Colonic mucosa (tissue), 4 donors: ENCODE measurements around the gene FAM83E. TPM values are rescaled to one million over a fixed set of nuclear protein-coding genes. Genes with fewer than 3 reads are reported as not detected.
A peak's percentile ranks its signal among the peaks of the same experiment; 100 is the strongest.

ENCODE experiments used
- DNase-seq: peaks from one replicate; pipeline ENCODE4 v3.0.0-alpha.2; 2020
- H3K27ac ChIP-seq: fragments of 200-600 bp; one replicate; pipeline ENCODE4 v1.8.0; 2021
- H3K27me3 ChIP-seq: fragments of 200-600 bp; one replicate; pipeline ENCODE4 v1.8.0; 2021
- H3K36me3 ChIP-seq: fragments of 200-600 bp; one replicate; pipeline ENCODE4 v1.8.0; 2021
- H3K4me1 ChIP-seq: fragments of 200-600 bp; one replicate; pipeline ENCODE4 v1.8.0; 2021; ENCODE audit warnings: mild to moderate bottlenecking
- H3K4me3 ChIP-seq: fragments of 200-600 bp; one replicate; pipeline ENCODE4 v1.8.0; 2021
- H3K9ac ChIP-seq, 2 donors: one replicate each; pipeline ENCODE4 v1.7.0; 2013; ENCODE audit warnings: control low read depth in 2 of 2, low read depth in 2 of 2, low read length in 2 of 2
- H3K9me3 ChIP-seq: fragments of 200-600 bp; one replicate; pipeline ENCODE4 v1.8.0; 2021
- CTCF ChIP-seq: fragments of 200-600 bp; IDR thresholded peaks from one replicate; pipeline ENCODE4 v1.8.0; 2022; ENCODE audit warnings: antibody characterized with exemption, mild to moderate bottlenecking
- intact Hi-C: fragments of 100-400 bp; cut with DNase I; formaldehyde crosslinking; loops from one replicate; pipeline ENCODE4 v1.14.1; 2022
- total RNA-seq, 2 donors: library from RNA; stranded (reverse); fragmentation: NEBNext Ultra II Directional in 1 of 2; extraction: Animal tissue kit (Norgen Biotek cat#: 25700) in 1 of 2; gene quantifications; one replicate each; pipeline ENCODE4 v1.2.1, GENCODE V29; 2021
- donor health status: healthy.
- donor health status: DM: no; HTN: no; CAD: no.
- donor health status: DM: no; HTN: no; CAD: no.

The FAM83E gene
- total RNA-seq, 2 donors from 2014 or later, result 150 to 198 TPM

GRCh38 chr19:48629599-48630295 is 14.9 kb upstream of the FAM83E start:
- Histone ChIP-seq H3K9me3 (no peaks in the 10 kb centered on the region), H3K4me1 (peaks cover 42% of the 10 kb centered on the region), H3K27me3 (no peaks in the 10 kb centered on the region), H3K27ac (peak overlapping the region; percentile 85), H3K9ac (peak overlapping the region; percentile 48 to 57), H3K4me3 (peak overlapping the region; percentile 8), H3K36me3 (no peaks in the 10 kb centered on the region)
- DNase-seq, result peak; percentile 92
- intact Hi-C loops, result no loop called here
- TF ChIP-seq CTCF, result no peak

- Histone ChIP-seq H3K9me3 (no peaks in the 10 kb centered on the region), H3K9ac (no peak overlapping the region), H3K4me1 (peaks cover 40% of the 10 kb centered on the region), H3K27ac (peak overlapping the region; percentile 85), H3K27me3 (no peaks in the 10 kb centered on the region), H3K4me3 (no peak overlapping the region), H3K36me3 (no peaks in the 10 kb centered on the region)
- intact Hi-C loops, result no loop called here
- no peak for TF ChIP-seq CTCF
- DNase-seq, result no peak
Observed at GRCh38 chr19:48629297-48629598, 14.4 kb upstream of the FAM83E start.

- Histone ChIP-seq H3K27ac (peak overlapping the region; percentile 85), H3K4me1 (peaks cover 35% of the 10 kb centered on the region), H3K27me3 (no peaks in the 10 kb centered on the region), H3K36me3 (no peaks in the 10 kb centered on the region), H3K9me3 (no peaks in the 10 kb centered on the region), H3K9ac (peak overlapping the region in 1 of 2 donors; percentile 67), H3K4me3 (no peak overlapping the region)
- no peak for DNase-seq
- intact Hi-C loops, result no loop called here
- no peak for TF ChIP-seq CTCF
Observed at GRCh38 chr19:48628486-48629296, 13.8 kb upstream of the FAM83E start.

GRCh38 chr19:48627865-48628314 is 13.0 kb upstream of the FAM83E start:
- H3K4me1 ChIP-seq, result peaks cover 27% of the 10 kb centered on the region
- no peak overlapping the region for H3K4me3 ChIP-seq
- H3K36me3 ChIP-seq, result no peaks in the 10 kb centered on the region
- intact Hi-C loops, result no loop called here
- H3K9me3 ChIP-seq, result no peaks in the 10 kb centered on the region
- peak overlapping the region; percentile 71 for H3K27ac ChIP-seq
- no peaks in the 10 kb centered on the region for H3K27me3 ChIP-seq
- no peak for TF ChIP-seq CTCF
- H3K9ac ChIP-seq, result peak overlapping the region; percentile 36 to 67
- DNase-seq, result no peak

GRCh38 chr19:48627201-48627864 is 12.5 kb upstream of the FAM83E start:
- Histone ChIP-seq H3K9me3 (no peaks in the 10 kb centered on the region), H3K36me3 (no peaks in the 10 kb centered on the region), H3K4me3 (no peak overlapping the region), H3K27me3 (no peaks in the 10 kb centered on the region), H3K27ac (peak overlapping the region; percentile 71), H3K4me1 (peaks cover 26% of the 10 kb centered on the region), H3K9ac (peak overlapping the region in 1 of 2 donors; percentile 67)
- intact Hi-C loops, result no loop called here
- TF ChIP-seq CTCF, result no peak
- peak; percentile 76 for DNase-seq
